Astrocyte (in vitro differentiated cells and primary cell): ENCODE data around the gene RNLS. TPM values are rescaled to one million over a fixed set of nuclear protein-coding genes. Genes with fewer than 3 reads are reported as not detected.

Experiments
- DNase-seq: peaks from one replicate; pipeline ENCODE4 v3.0.0-alpha.2; 2010; ENCODE audit warnings: low read depth
- FAIRE-seq: peaks from 2 replicates; lab custom pipeline; 2011; peaks lifted over from hg19 to GRCh38; lab: Jason Lieb, UNC
- H2AFZ ChIP-seq: 2 replicates; pipeline ENCODE4 v1.6.0; 2012; ENCODE audit warnings: low read depth, low read length, inconsistent platforms
- H3K27ac ChIP-seq: 2 replicates; pipeline ENCODE4 v1.5.1; 2011; ENCODE audit warnings: low read depth, low read length, inconsistent platforms
- H3K27me3 ChIP-seq: 2 replicates; pipeline ENCODE4 v1.6.0; 2011; ENCODE audit warnings: low read length, inconsistent platforms; ENCODE audit not compliant: insufficient read depth
- H3K36me3 ChIP-seq: 2 replicates; pipeline ENCODE4 v1.5.1; 2011; ENCODE audit warnings: low read length, inconsistent platforms; ENCODE audit not compliant: insufficient read depth
- H3K4me1 ChIP-seq: 2 replicates; pipeline ENCODE4 v1.5.1; 2011; ENCODE audit warnings: low read length, inconsistent platforms; ENCODE audit not compliant: insufficient read depth
- H3K4me2 ChIP-seq: 2 replicates; pipeline ENCODE4 v1.6.0; 2012; ENCODE audit warnings: low read length, inconsistent platforms
- H3K4me3 ChIP-seq: 2 replicates; pipeline ENCODE4 v1.5.1; 2011; ENCODE audit warnings: low read depth, mild to moderate bottlenecking, low read length, inconsistent platforms; ENCODE audit not compliant: insufficient read depth
- H3K79me2 ChIP-seq: 2 replicates; pipeline ENCODE4 v1.6.0; 2012; ENCODE audit warnings: mild to moderate bottlenecking, low read length, inconsistent platforms; ENCODE audit not compliant: insufficient read depth
- H3K9ac ChIP-seq: 2 replicates; pipeline ENCODE4 v1.6.0; 2012; ENCODE audit warnings: mild to moderate bottlenecking, low read length, inconsistent platforms
- H3K9me3 ChIP-seq: 2 replicates; pipeline ENCODE4 v1.5.1; 2012; ENCODE audit warnings: low read depth, mild to moderate bottlenecking, low read length, inconsistent platforms; ENCODE audit not compliant: insufficient read depth
- H4K20me1 ChIP-seq: 2 replicates; pipeline ENCODE4 v1.6.0; 2012; ENCODE audit warnings: low read length, inconsistent platforms; ENCODE audit not compliant: insufficient read depth
- H3K27ac Mint-ChIP-seq: one replicate; pipeline ENCODE4 v1.8.0; 2021; ENCODE audit warnings: mild to moderate bottlenecking, mixed read lengths; ENCODE audit not compliant: unreplicated experiment
- H3K27me3 Mint-ChIP-seq: one replicate; pipeline ENCODE4 v1.8.0; 2021; ENCODE audit warnings: low read depth, mixed read lengths; ENCODE audit not compliant: unreplicated experiment
- H3K36me3 Mint-ChIP-seq: one replicate; pipeline ENCODE4 v1.8.0; 2021; ENCODE audit warnings: low read depth, mixed read lengths; ENCODE audit not compliant: unreplicated experiment
- H3K4me1 Mint-ChIP-seq: one replicate; pipeline ENCODE4 v1.8.0; 2021; ENCODE audit warnings: low read depth, mixed read lengths; ENCODE audit not compliant: unreplicated experiment
- H3K4me3 Mint-ChIP-seq: one replicate; pipeline ENCODE4 v1.8.0; 2021; ENCODE audit warnings: mild to moderate bottlenecking, moderate library complexity, mixed read lengths; ENCODE audit not compliant: unreplicated experiment
- H3K9me3 Mint-ChIP-seq: one replicate; pipeline ENCODE4 v1.8.0; 2021; ENCODE audit warnings: mild to moderate bottlenecking, mixed read lengths; ENCODE audit not compliant: unreplicated experiment
- EZH2 ChIP-seq: IDR thresholded peaks from 2 replicates; pipeline ENCODE4 v1.6.1; 2012; ENCODE audit warnings: mild to moderate bottlenecking, low read length, inconsistent platforms; ENCODE audit not compliant: insufficient read depth
- total RNA-seq: library from RNA; stranded (reverse); gene quantifications from 2 replicates; pipeline ENCODE4 v1.2.1, GENCODE V29; 2021
- TF ChIP-seq, protein P1 (sequence below): IDR thresholded peaks from 2 replicates; pipeline ENCODE4 v1.5.1; 2011; ENCODE audit warnings: low read depth, mild to moderate bottlenecking, inconsistent platforms, low read length, moderate library complexity; ENCODE audit not compliant: insufficient read depth

The RNLS gene
- total RNA-seq, 1 donor from 2014 or later, result 6.9 TPM

DNA sequence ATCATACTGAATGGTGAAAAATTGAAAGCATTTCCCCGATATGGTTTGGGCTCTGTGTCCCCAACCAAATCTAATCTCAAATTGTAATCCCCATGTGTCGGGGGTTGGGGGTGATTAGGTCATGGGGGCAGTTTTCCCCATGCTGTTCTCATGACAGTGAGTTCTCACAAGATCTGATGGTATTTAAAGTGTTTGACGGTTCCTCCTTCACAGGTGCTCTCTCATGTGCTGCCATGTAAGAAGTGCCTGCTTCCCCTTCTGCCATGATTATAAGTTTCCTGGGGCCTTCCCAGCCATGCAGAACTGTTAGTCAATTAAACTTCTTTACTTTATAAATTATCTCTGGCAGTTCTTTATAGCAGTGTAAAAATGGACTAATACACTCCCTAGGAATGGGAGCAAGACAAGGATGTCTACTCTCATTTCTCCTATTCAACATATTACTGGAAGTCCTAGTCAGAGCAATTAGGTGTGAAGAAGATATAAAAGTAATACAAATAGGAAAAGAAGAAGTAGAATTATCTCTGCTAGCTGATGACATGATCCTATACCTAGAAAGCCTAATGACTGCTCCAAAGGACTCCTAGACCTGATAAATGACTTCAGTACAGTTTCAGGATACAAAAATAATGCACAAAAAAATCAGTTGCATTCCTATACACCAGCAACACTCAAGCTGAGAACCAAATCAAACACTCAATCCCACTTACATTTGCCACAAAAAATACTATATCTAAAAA is 260.6 kb downstream of the RNLS start:
- Mint-ChIP-seq H3K27ac (no peak overlapping the region), H3K9me3 (peaks cover 11% of the 10 kb centered on the region), H3K36me3 (peaks cover 1% of the 10 kb centered on the region), H3K27me3 (no peaks in the 10 kb centered on the region), H3K4me3 (no peak overlapping the region), H3K4me1 (peaks cover 1% of the 10 kb centered on the region)
- H3K27ac ChIP-seq, result no peak overlapping the region
- no peaks in the 10 kb centered on the region for H3K4me1 ChIP-seq
- H3K4me3 ChIP-seq, result no peak overlapping the region
- no peak overlapping the region for H3K9ac ChIP-seq
- TF ChIP-seq EZH2, result no peak
- TF ChIP-seq, protein P1, sequence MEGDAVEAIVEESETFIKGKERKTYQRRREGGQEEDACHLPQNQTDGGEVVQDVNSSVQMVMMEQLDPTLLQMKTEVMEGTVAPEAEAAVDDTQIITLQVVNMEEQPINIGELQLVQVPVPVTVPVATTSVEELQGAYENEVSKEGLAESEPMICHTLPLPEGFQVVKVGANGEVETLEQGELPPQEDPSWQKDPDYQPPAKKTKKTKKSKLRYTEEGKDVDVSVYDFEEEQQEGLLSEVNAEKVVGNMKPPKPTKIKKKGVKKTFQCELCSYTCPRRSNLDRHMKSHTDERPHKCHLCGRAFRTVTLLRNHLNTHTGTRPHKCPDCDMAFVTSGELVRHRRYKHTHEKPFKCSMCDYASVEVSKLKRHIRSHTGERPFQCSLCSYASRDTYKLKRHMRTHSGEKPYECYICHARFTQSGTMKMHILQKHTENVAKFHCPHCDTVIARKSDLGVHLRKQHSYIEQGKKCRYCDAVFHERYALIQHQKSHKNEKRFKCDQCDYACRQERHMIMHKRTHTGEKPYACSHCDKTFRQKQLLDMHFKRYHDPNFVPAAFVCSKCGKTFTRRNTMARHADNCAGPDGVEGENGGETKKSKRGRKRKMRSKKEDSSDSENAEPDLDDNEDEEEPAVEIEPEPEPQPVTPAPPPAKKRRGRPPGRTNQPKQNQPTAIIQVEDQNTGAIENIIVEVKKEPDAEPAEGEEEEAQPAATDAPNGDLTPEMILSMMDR, result no peak
- H3K27me3 ChIP-seq, result no peaks in the 10 kb centered on the region
- no peak overlapping the region for H3K4me2 ChIP-seq
- no peaks in the 10 kb centered on the region for H3K9me3 ChIP-seq
- no peaks in the 10 kb centered on the region for H3K36me3 ChIP-seq
- DNase-seq (no peak), FAIRE-seq (no peak)
- H3K79me2 ChIP-seq, result no peaks in the 10 kb centered on the region
- no peak overlapping the region for H2AFZ ChIP-seq
- H4K20me1 ChIP-seq, result no peaks in the 10 kb centered on the region

DNA sequence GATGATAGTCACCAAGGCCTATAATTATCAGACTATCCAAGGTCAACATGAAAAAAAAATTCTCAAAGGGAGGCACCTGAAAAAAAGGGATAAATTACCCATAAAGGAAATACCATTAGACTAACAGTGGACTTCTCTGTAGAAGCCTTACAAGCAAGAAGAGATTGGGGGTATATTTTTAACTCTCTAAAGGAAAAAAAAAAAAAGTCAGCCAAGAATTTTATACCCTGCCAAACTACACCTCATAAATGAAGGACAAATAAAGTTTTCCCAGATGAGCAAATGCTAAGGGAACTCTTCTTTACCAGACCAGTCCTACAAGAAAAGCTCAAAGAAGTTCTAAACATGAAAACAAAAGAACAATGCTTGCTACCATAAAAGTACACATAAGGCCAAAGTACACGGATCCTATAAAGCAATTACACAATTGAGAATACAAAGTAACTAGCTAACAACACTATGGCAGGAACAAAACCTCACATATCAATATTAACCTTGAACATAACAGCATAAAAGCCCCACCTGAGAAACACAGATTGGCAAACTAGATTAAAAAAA is 263.1 kb downstream of the RNLS start:
- H3K4me1 ChIP-seq, result no peaks in the 10 kb centered on the region
- peaks cover 1% of the 10 kb centered on the region for H3K36me3 Mint-ChIP-seq
- peaks cover 8% of the 10 kb centered on the region for H3K4me1 Mint-ChIP-seq
- FAIRE-seq (no peak), DNase-seq (no peak)
- H3K27ac ChIP-seq, result no peak overlapping the region
- H3K4me3 Mint-ChIP-seq, result no peak overlapping the region
- H3K9me3 Mint-ChIP-seq, result peaks cover 11% of the 10 kb centered on the region
- H3K9ac ChIP-seq, result no peak overlapping the region
- no peaks in the 10 kb centered on the region for H3K27me3 ChIP-seq
- TF ChIP-seq, protein P1, result no peak
- TF ChIP-seq EZH2, result no peak
- H3K4me3 ChIP-seq, result no peak overlapping the region
- H3K27me3 Mint-ChIP-seq, result no peaks in the 10 kb centered on the region
- no peaks in the 10 kb centered on the region for H3K9me3 ChIP-seq
- H3K79me2 ChIP-seq, result no peaks in the 10 kb centered on the region
- H3K27ac Mint-ChIP-seq, result no peak overlapping the region
- H3K4me2 ChIP-seq, result no peak overlapping the region
- no peaks in the 10 kb centered on the region for H3K36me3 ChIP-seq
- no peaks in the 10 kb centered on the region for H4K20me1 ChIP-seq
- H2AFZ ChIP-seq, result no peak overlapping the region

DNA sequence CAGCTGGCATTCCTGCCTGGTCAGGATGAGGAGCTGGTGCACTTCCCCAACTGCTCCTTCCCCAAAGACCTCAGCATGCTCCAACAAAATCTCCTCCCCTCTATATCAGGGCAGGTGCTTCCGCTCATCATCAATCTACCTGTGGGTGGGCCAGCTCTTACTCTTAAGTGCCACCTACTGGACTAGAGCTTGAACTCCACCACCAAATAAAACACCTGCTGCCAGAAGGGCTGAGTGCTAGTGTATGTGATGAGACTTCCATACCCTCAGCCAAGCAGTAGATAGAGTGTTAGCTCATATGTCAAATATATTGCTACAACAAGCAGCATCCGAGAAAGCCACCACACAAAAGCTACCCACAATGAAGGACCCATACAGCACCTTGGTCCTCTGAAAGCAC is 264.3 kb downstream of the RNLS start:
- Histone ChIP-seq H4K20me1 (no peaks in the 10 kb centered on the region), H3K79me2 (no peaks in the 10 kb centered on the region), H3K4me1 (no peaks in the 10 kb centered on the region), H3K9me3 (no peaks in the 10 kb centered on the region), H3K27me3 (no peaks in the 10 kb centered on the region), H3K36me3 (no peaks in the 10 kb centered on the region), H2AFZ (no peak overlapping the region), H3K27ac (no peak overlapping the region), H3K4me3 (no peak overlapping the region), H3K4me2 (no peak overlapping the region), H3K9ac (no peak overlapping the region)
- Mint-ChIP-seq H3K4me3 (no peak overlapping the region), H3K4me1 (peaks cover 8% of the 10 kb centered on the region), H3K27me3 (no peaks in the 10 kb centered on the region), H3K27ac (no peak overlapping the region), H3K36me3 (peaks cover 1% of the 10 kb centered on the region), H3K9me3 (peaks cover 11% of the 10 kb centered on the region)
- DNase-seq, result no peak
- no peak for TF ChIP-seq EZH2
- TF ChIP-seq, protein P1, result no peak
- FAIRE-seq, result no peak
